Mammary epithelial cell (primary cell): ENCODE results near the gene SRP14.
"Not testable (repeated sequence)": the region's sequence is repeated elsewhere in the genome, so short reads cannot be mapped to it uniquely, and the experiment has no call there.

Experiments used
- EZH2 ChIP-seq: IDR thresholded peaks from 2 replicates; pipeline ENCODE4 v1.6.1; 2012; ENCODE audit warnings: low read length, inconsistent platforms, borderline replicate concordance
- TF ChIP-seq, protein P1 (sequence below), 2 donors: IDR thresholded peaks in 1 of 2; conservative IDR thresholded peaks in 1 of 2; 2 replicates each; pipeline ENCODE4 v1.5.1; 2011 to 2012; ENCODE audit warnings: inconsistent platforms in 2 of 2, low read length in 2 of 2, mild to moderate bottlenecking in 2 of 2, control low read depth in 1 of 2, low read depth in 1 of 2; ENCODE audit not compliant: insufficient read depth in 1 of 2; ENCODE audit errors: extremely low read depth in 1 of 2

DNA sequence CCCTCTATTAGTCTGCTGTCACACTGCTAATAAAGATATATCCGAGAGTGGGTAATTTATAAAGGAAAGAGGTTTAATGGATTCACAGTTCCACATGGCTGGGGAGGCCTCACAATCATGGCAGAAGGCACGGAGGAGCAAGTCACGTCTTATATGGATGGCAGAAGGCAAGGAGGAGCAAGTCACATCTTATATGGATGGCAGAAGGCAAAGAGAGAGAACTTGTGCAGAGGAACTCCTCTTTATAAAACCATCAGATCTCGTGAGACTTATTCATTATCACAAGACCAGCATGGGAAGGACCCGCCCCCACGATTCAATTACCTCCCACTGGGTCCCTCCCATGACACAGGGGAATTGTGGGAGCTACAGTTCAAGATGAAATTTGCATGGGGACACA, 25.6 kb downstream of the SRP14 start:
- TF ChIP-seq, protein P1, sequence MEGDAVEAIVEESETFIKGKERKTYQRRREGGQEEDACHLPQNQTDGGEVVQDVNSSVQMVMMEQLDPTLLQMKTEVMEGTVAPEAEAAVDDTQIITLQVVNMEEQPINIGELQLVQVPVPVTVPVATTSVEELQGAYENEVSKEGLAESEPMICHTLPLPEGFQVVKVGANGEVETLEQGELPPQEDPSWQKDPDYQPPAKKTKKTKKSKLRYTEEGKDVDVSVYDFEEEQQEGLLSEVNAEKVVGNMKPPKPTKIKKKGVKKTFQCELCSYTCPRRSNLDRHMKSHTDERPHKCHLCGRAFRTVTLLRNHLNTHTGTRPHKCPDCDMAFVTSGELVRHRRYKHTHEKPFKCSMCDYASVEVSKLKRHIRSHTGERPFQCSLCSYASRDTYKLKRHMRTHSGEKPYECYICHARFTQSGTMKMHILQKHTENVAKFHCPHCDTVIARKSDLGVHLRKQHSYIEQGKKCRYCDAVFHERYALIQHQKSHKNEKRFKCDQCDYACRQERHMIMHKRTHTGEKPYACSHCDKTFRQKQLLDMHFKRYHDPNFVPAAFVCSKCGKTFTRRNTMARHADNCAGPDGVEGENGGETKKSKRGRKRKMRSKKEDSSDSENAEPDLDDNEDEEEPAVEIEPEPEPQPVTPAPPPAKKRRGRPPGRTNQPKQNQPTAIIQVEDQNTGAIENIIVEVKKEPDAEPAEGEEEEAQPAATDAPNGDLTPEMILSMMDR (conservative IDR thresholded peaks at IDR 0.05 in 1 of 2, IDR thresholded peaks at IDR 0.05 in 1 of 2; ENCODE audit: extremely low read depth in 1 of 2, insufficient read depth in 1 of 2, low read depth in 1 of 2, low read length in 2 of 2): not testable (repeated sequence)
- not testable (repeated sequence) for TF ChIP-seq EZH2
